OCI-LY7 (cell line): ENCODE data around the gene VASP. TPM values are rescaled to one million over a fixed set of nuclear protein-coding genes. Genes with fewer than 3 reads are reported as not detected.

ENCODE experiments used
- BruUV-seq: library from RNA; stranded (reverse); fragments of 400-500 nt; replicated peaks from 2 replicates; lab custom pipeline; 2021; lab: Mats Ljungman, UMichigan
- CTCF ChIA-PET: fragments of 300-600 bp; sonication (Branson Sonifier 250); formaldehyde crosslinking; loops from one replicate; lab custom pipeline; 2022; ENCODE audit warnings: antibody characterized with exemption; ENCODE audit not compliant: unreplicated experiment; lab: Charles Lee
- POLR2A ChIA-PET: fragments of 300-600 bp; sonication (Branson Sonifier 250); formaldehyde crosslinking; loops from one replicate; lab custom pipeline; 2022; ENCODE audit warnings: antibody characterized with exemption; lab: Charles Lee
- DNase-seq: peaks from one replicate; pipeline ENCODE4 v3.0.0-alpha.2; 2015; ENCODE audit warnings: low spot score
- H2AFZ ChIP-seq: fragments of 200-600 bp; sonication (generic), shearing (Covaris generic); 2 replicates; pipeline ENCODE4 v1.6.1; 2014; ENCODE audit warnings: mild to moderate bottlenecking, antibody characterized with exemption, low read length, moderate library complexity
- H3K27ac ChIP-seq: fragments of 200-600 bp; sonication (generic); 2 replicates; pipeline ENCODE4 v1.5.1; 2014; ENCODE audit warnings: mixed run types, low read depth, mild to moderate bottlenecking, moderate library complexity, low read length, inconsistent platforms; ENCODE audit not compliant: poor library complexity, severe bottlenecking
- H3K36me3 ChIP-seq: fragments of 200-600 bp; sonication (generic); 2 replicates; pipeline ENCODE4 v1.6.1; 2014; ENCODE audit warnings: mild to moderate bottlenecking, antibody characterized with exemption, low read length, moderate library complexity, mixed read lengths; ENCODE audit not compliant: insufficient read depth
- H3K4me1 ChIP-seq: fragments of 200-600 bp; sonication (generic); 2 replicates; pipeline ENCODE4 v1.5.1; 2014; ENCODE audit warnings: mild to moderate bottlenecking, low read length; ENCODE audit not compliant: insufficient read depth, poor library complexity, severe bottlenecking
- H3K4me2 ChIP-seq: fragments of 200-600 bp; sonication (generic); 2 replicates; pipeline ENCODE4 v1.6.1; 2014; ENCODE audit warnings: mild to moderate bottlenecking, low read length
- H3K4me3 ChIP-seq: fragments of 200-600 bp; sonication (generic); 2 replicates; pipeline ENCODE4 v1.5.1; 2014; ENCODE audit warnings: mild to moderate bottlenecking, low read depth, low read length; ENCODE audit not compliant: poor library complexity, severe bottlenecking
- H3K79me2 ChIP-seq: fragments of 200-600 bp; sonication (generic); 2 replicates; pipeline ENCODE4 v1.6.1; 2016; ENCODE audit warnings: low read depth, mild to moderate bottlenecking, low read length, moderate library complexity, mixed read lengths; ENCODE audit not compliant: insufficient read depth
- H3K9me2 ChIP-seq: fragments of 200-600 bp; sonication (generic); 2 replicates; pipeline ENCODE4 v1.6.1; 2016; ENCODE audit warnings: mild to moderate bottlenecking, low read length, mixed read lengths; ENCODE audit not compliant: insufficient read depth
- H3K9me3 ChIP-seq: fragments of 200-600 bp; sonication (generic); 2 replicates; pipeline ENCODE4 v1.6.1; 2014; ENCODE audit warnings: mild to moderate bottlenecking, mixed run types, low read length, mixed read lengths
- H4K20me1 ChIP-seq: fragments of 200-600 bp; sonication (generic); 2 replicates; pipeline ENCODE4 v1.6.1; 2014; ENCODE audit warnings: mild to moderate bottlenecking, antibody characterized with exemption, low read length, moderate library complexity, mixed read lengths; ENCODE audit not compliant: insufficient read depth
- CTCF ChIP-seq: fragments of 200-600 bp; sonication (generic); conservative IDR thresholded peaks from 2 replicates; pipeline ENCODE4 v1.5.1; 2014; ENCODE audit warnings: mild to moderate bottlenecking, antibody characterized with exemption, low read length, moderate library complexity, mixed read lengths
- EZH2phosphoT487 ChIP-seq: fragments of 200-600 bp; sonication (generic); IDR thresholded peaks from 2 replicates; pipeline ENCODE4 v1.6.1; 2018; ENCODE audit warnings: low read depth, borderline replicate concordance, mild to moderate bottlenecking, mixed run types, antibody characterized with exemption, low read length, moderate library complexity, mixed read lengths
- intact Hi-C: fragments of 100-400 bp; cut with micrococcal nuclease; formaldehyde crosslinking; loops from one replicate; pipeline ENCODE4 v1.10.0; 2022; ENCODE audit not compliant: unreplicated experiment
- total RNA-seq, 2 experiments: library from RNA; depleted of rRNA in 1 of 2; stranded (reverse); fragments of >200 nt in 1 of 2; shearing (Covaris generic) in 1 of 2; gene quantifications; 2 replicates each; pipeline ENCODE4 v1.2.3, GENCODE V29; 2014 to 2022

The VASP gene
- total RNA-seq, 2 experiments from 2014 or later: 39.6 to 62.8 TPM

GRCh38 chr19:45542234-45542668 lies 35.0 kb downstream of the VASP start:
- POLR2A ChIA-PET: no interaction called here

GRCh38 chr19:45547211-45547770 lies 40.0 kb downstream of the VASP start:
- no peaks in the 10 kb centered on the region for H3K36me3 ChIP-seq
- CTCF ChIA-PET: no interaction called here
- POLR2A ChIA-PET: no interaction called here
- no peaks in the 10 kb centered on the region for H3K9me2 ChIP-seq
- no peaks in the 10 kb centered on the region for H3K9me3 ChIP-seq
- no peak overlapping the region for H3K4me3 ChIP-seq
- peaks cover 43% of the 10 kb centered on the region for H3K4me1 ChIP-seq
- BruUV-seq: no TSS peak
- H3K27ac ChIP-seq: peak overlapping the region; percentile 57
- no peaks in the 10 kb centered on the region for H4K20me1 ChIP-seq
- no peaks in the 10 kb centered on the region for H3K79me2 ChIP-seq
- no peak for TF ChIP-seq EZH2phosphoT487
- TF ChIP-seq CTCF: no peak
- intact Hi-C loops: no loop called here
- peak overlapping the region; percentile 45 for H3K4me2 ChIP-seq
- H2AFZ ChIP-seq: peak overlapping the region; percentile 11; the same call in 1 of the 2 replicates
- peak; percentile 55 for DNase-seq

More at GRCh38 chr19:45542234-45542668, 35.0 kb downstream of the VASP start:
- DNase-seq: no peak
- Histone ChIP-seq H3K36me3 (no peaks in the 10 kb centered on the region), H3K4me3 (no peak overlapping the region), H3K79me2 (no peaks in the 10 kb centered on the region), H4K20me1 (no peaks in the 10 kb centered on the region), H3K4me2 (no peak overlapping the region), H3K9me2 (no peaks in the 10 kb centered on the region), H3K4me1 (peaks cover 42% of the 10 kb centered on the region), H3K27ac (no peak overlapping the region), H2AFZ (no peak overlapping the region), H3K9me3 (peaks cover 11% of the 10 kb centered on the region; the same call in 1 of the 2 replicates)
- no TSS peak for BruUV-seq
- CTCF ChIA-PET: no interaction called here
- intact Hi-C loops: no loop called here
- TF ChIP-seq CTCF (no peak), EZH2phosphoT487 (no peak)

GRCh38 chr19:45547965-45548609 lies 40.8 kb downstream of the VASP start:
- Histone ChIP-seq H3K4me3 (no peak overlapping the region), H3K4me2 (no peak overlapping the region), H3K79me2 (no peaks in the 10 kb centered on the region), H3K36me3 (peaks cover 3% of the 10 kb centered on the region; the same call in 1 of the 2 replicates), H3K9me3 (no peaks in the 10 kb centered on the region), H3K4me1 (peaks cover 35% of the 10 kb centered on the region), H4K20me1 (no peaks in the 10 kb centered on the region), H2AFZ (no peak overlapping the region), H3K27ac (peak overlapping the region; percentile 16), H3K9me2 (no peaks in the 10 kb centered on the region)
- TF ChIP-seq CTCF (no peak), EZH2phosphoT487 (no peak)
- intact Hi-C loops: no loop called here
- POLR2A ChIA-PET: no interaction called here
- no peak for DNase-seq
- CTCF ChIA-PET: no interaction called here
- BruUV-seq: no TSS peak
